Neural cell (in vitro differentiated cells): ENCODE results near the gene RIPK3. TPM values are rescaled to one million over a fixed set of nuclear protein-coding genes. Genes with fewer than 3 reads are reported as not detected.

Experiments
- H2AFZ ChIP-seq: fragments of 200-600, 300-800 bp; sonication (generic), shearing (Covaris generic); 2 replicates; pipeline ENCODE4 v1.6.0; 2014; ENCODE audit warnings: low read depth, mild to moderate bottlenecking, antibody characterized with exemption, low read length, moderate library complexity
- H3F3A ChIP-seq: fragments of 200-600 bp; shearing (Covaris generic); 2 replicates; pipeline ENCODE4 v1.6.1; 2016; ENCODE audit warnings: mild to moderate bottlenecking, moderate library complexity, mixed read lengths, antibody characterized with exemption, low read length; ENCODE audit not compliant: insufficient read depth, poor library complexity, severe bottlenecking
- H3K27ac ChIP-seq: fragments of 200-600, 300-800 bp; sonication (generic), shearing (Covaris generic); 2 replicates; pipeline ENCODE4 v1.5.1; 2014; ENCODE audit warnings: mild to moderate bottlenecking, low read length, moderate library complexity
- H3K27me3 ChIP-seq: fragments of 300-800, 200-600 bp; sonication (generic), shearing (Covaris generic); 2 replicates; pipeline ENCODE4 v1.6.0; 2014; ENCODE audit warnings: mild to moderate bottlenecking, low read depth, low read length, moderate library complexity; ENCODE audit not compliant: insufficient read depth
- H3K36me3 ChIP-seq: fragments of 300-800, 200-600 bp; sonication (generic), shearing (Covaris generic); 2 replicates; pipeline ENCODE4 v1.5.1; 2014; ENCODE audit warnings: mild to moderate bottlenecking, antibody characterized with exemption, low read length, moderate library complexity; ENCODE audit not compliant: insufficient read depth
- H3K4me2 ChIP-seq: fragments of 300-800, 200-600 bp; sonication (generic), shearing (Covaris generic); 2 replicates; pipeline ENCODE4 v1.6.0; 2014; ENCODE audit warnings: mild to moderate bottlenecking, low read length
- H3K4me3 ChIP-seq: fragments of 300-800, 200-600 bp; sonication (generic), shearing (Covaris generic); 2 replicates; pipeline ENCODE4 v1.5.1; 2014; ENCODE audit warnings: mild to moderate bottlenecking, low read length, moderate library complexity
- H3K79me2 ChIP-seq: fragments of 200-600 bp; shearing (Covaris generic); replicated peaks from 2 replicates; pipeline ENCODE4 v1.6.0; 2014; ENCODE audit warnings: mild to moderate bottlenecking, low read length, moderate library complexity; ENCODE audit not compliant: insufficient read depth
- H3K9ac ChIP-seq: fragments of 300-800, 200-600 bp; sonication (generic), shearing (Covaris generic); 2 replicates; pipeline ENCODE4 v1.6.1; 2016; ENCODE audit warnings: mild to moderate bottlenecking, low read length, mixed read lengths
- H3K9me2 ChIP-seq: fragments of 200-600 bp; shearing (Covaris generic); 2 replicates; pipeline ENCODE4 v1.6.1; 2016; ENCODE audit warnings: mild to moderate bottlenecking, low read length, mixed read lengths; ENCODE audit not compliant: insufficient read depth
- H3K9me3 ChIP-seq: fragments of 200-600, 300-800 bp; sonication (generic), shearing (Covaris generic); 2 replicates; pipeline ENCODE4 v1.6.1; 2016; ENCODE audit warnings: mild to moderate bottlenecking, mixed run types, low read length, moderate library complexity, mixed read lengths
- H4K20me1 ChIP-seq: fragments of 200-600 bp; shearing (Covaris generic); 2 replicates; pipeline ENCODE4 v1.6.1; 2016; ENCODE audit warnings: mild to moderate bottlenecking, mixed run types; ENCODE audit not compliant: insufficient read depth
- EP300 ChIP-seq: fragments of 450-650 bp; conservative IDR thresholded peaks from 2 replicates; pipeline ENCODE4 v1.6.1; 2014; ENCODE audit warnings: antibody characterized with exemption, mild to moderate bottlenecking, moderate library complexity; ENCODE audit not compliant: poor library complexity, severe bottlenecking
- EZH2 ChIP-seq: fragments of 200-600, 300-800 bp; shearing (Covaris generic), sonication (generic); IDR thresholded peaks from 2 replicates; pipeline ENCODE4 v1.6.1; 2014; ENCODE audit warnings: antibody characterized with exemption, low read length, borderline replicate concordance, mild to moderate bottlenecking; ENCODE audit not compliant: insufficient read depth, poor library complexity, severe bottlenecking
- MXI1 ChIP-seq: fragments of 450-650 bp; conservative IDR thresholded peaks from 2 replicates; pipeline ENCODE4 v1.6.1; 2014; ENCODE audit warnings: antibody characterized with exemption, mild to moderate bottlenecking; ENCODE audit not compliant: poor library complexity, severe bottlenecking
- POLR2AphosphoS5 ChIP-seq: IDR thresholded peaks from 2 replicates; pipeline ENCODE4 v1.6.1; 2012
- RAD21 ChIP-seq: fragments of 450-650 bp; conservative IDR thresholded peaks from 2 replicates; pipeline ENCODE4 v1.6.1; 2014; ENCODE audit warnings: antibody characterized with exemption, mild to moderate bottlenecking, moderate library complexity
- SMC3 ChIP-seq: fragments of 450-650 bp; conservative IDR thresholded peaks from 2 replicates; pipeline ENCODE4 v1.6.1; 2014; ENCODE audit warnings: antibody characterized with exemption, mild to moderate bottlenecking, moderate library complexity; ENCODE audit not compliant: poor library complexity
- TAF1 ChIP-seq: IDR thresholded peaks from 2 replicates; pipeline ENCODE4 v1.6.1; 2012; ENCODE audit warnings: low read depth
- polyA plus RNA-seq: library from polyadenylated mRNA; depleted of rRNA; stranded (reverse); fragments of >200 nt; gene quantifications from 2 replicates; pipeline ENCODE4 v1.2.3, GENCODE V29; 2014
- TF ChIP-seq, protein P1 (sequence below): IDR thresholded peaks from 2 replicates; pipeline ENCODE4 v1.6.1; 2012; ENCODE audit warnings: borderline replicate concordance
- TF ChIP-seq, protein P2 (sequence below): fragments of 450-650 bp; IDR thresholded peaks from 2 replicates; pipeline ENCODE4 v1.5.1; 2014; ENCODE audit warnings: antibody characterized with exemption, mild to moderate bottlenecking, moderate library complexity; ENCODE audit not compliant: poor library complexity, severe bottlenecking

RIPK3 gene
- polyA plus RNA-seq, 1 donor from 2014 or later = not detected

DNA sequence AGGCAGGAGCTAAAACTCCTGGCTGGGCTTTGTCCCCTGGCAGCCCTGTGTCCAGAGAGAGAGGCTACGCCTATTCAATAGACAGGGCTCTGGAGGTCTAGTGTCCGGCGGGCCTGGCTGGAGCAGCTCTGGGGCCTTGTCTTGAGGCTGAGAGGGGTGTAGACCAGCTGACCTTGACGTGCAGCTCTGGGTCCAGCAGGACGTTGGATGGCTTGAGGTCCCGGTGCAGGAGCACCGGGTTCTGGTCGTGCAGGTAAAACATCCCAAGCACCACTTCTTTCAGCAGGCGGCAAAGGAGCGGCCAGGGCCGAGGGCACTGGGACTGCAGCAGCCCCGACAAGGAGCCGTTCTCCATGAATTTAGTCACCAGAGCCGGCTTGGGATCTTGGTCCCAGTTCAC, 948 bp downstream of the RIPK3 start:
- H4K20me1 ChIP-seq = no peaks in the 10 kb centered on the region
- no peaks in the 10 kb centered on the region for H3F3A ChIP-seq
- H3K27me3 ChIP-seq = peaks cover 79% of the 10 kb centered on the region
- no peak overlapping the region for H3K9ac ChIP-seq
- TF ChIP-seq POLR2AphosphoS5 (no peak), RAD21 (no peak), TAF1 (no peak), SMC3 (no peak), MXI1 (no peak)
- TF ChIP-seq, protein P1, sequence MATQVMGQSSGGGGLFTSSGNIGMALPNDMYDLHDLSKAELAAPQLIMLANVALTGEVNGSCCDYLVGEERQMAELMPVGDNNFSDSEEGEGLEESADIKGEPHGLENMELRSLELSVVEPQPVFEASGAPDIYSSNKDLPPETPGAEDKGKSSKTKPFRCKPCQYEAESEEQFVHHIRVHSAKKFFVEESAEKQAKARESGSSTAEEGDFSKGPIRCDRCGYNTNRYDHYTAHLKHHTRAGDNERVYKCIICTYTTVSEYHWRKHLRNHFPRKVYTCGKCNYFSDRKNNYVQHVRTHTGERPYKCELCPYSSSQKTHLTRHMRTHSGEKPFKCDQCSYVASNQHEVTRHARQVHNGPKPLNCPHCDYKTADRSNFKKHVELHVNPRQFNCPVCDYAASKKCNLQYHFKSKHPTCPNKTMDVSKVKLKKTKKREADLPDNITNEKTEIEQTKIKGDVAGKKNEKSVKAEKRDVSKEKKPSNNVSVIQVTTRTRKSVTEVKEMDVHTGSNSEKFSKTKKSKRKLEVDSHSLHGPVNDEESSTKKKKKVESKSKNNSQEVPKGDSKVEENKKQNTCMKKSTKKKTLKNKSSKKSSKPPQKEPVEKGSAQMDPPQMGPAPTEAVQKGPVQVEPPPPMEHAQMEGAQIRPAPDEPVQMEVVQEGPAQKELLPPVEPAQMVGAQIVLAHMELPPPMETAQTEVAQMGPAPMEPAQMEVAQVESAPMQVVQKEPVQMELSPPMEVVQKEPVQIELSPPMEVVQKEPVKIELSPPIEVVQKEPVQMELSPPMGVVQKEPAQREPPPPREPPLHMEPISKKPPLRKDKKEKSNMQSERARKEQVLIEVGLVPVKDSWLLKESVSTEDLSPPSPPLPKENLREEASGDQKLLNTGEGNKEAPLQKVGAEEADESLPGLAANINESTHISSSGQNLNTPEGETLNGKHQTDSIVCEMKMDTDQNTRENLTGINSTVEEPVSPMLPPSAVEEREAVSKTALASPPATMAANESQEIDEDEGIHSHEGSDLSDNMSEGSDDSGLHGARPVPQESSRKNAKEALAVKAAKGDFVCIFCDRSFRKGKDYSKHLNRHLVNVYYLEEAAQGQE = no peak
- TF ChIP-seq, protein P2, sequence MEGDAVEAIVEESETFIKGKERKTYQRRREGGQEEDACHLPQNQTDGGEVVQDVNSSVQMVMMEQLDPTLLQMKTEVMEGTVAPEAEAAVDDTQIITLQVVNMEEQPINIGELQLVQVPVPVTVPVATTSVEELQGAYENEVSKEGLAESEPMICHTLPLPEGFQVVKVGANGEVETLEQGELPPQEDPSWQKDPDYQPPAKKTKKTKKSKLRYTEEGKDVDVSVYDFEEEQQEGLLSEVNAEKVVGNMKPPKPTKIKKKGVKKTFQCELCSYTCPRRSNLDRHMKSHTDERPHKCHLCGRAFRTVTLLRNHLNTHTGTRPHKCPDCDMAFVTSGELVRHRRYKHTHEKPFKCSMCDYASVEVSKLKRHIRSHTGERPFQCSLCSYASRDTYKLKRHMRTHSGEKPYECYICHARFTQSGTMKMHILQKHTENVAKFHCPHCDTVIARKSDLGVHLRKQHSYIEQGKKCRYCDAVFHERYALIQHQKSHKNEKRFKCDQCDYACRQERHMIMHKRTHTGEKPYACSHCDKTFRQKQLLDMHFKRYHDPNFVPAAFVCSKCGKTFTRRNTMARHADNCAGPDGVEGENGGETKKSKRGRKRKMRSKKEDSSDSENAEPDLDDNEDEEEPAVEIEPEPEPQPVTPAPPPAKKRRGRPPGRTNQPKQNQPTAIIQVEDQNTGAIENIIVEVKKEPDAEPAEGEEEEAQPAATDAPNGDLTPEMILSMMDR = no peak
- no peak overlapping the region for H2AFZ ChIP-seq
- H3K4me2 ChIP-seq = no peak overlapping the region
- H3K9me2 ChIP-seq = no peaks in the 10 kb centered on the region
- no peaks in the 10 kb centered on the region for H3K36me3 ChIP-seq
- H3K79me2 ChIP-seq = no peaks in the 10 kb centered on the region
- no peak overlapping the region for H3K27ac ChIP-seq
- H3K9me3 ChIP-seq = no peaks in the 10 kb centered on the region
- H3K4me3 ChIP-seq = no peak overlapping the region

DNA sequence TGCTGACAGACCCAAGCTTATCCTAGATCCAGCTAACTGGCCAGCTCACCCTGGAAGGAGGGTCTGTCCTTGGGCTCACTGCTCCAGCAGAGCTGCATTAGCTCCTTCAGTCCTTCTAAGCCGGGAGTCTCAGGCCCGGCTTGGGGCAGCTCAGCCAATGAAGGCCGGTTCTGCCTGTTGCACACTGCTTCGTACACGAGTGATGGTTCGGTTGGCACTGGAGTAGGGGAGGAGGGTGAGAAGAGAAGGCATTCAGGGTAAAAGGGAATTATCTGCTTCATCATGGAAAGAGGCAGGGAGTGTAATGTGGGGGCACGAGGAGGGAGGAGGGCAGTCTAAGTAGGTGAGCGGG, 2.0 kb downstream of the RIPK3 start:
- H3K36me3 ChIP-seq = no peaks in the 10 kb centered on the region

More for the DNA sequence above, 2.0 kb downstream of the RIPK3 start:
- Histone ChIP-seq H3K9me2 (no peaks in the 10 kb centered on the region), H2AFZ (no peak overlapping the region), H3K9me3 (no peaks in the 10 kb centered on the region), H3F3A (no peaks in the 10 kb centered on the region), H3K79me2 (no peaks in the 10 kb centered on the region), H3K4me2 (no peak overlapping the region), H3K9ac (no peak overlapping the region), H3K27ac (no peak overlapping the region), H3K4me3 (no peak overlapping the region), H4K20me1 (no peaks in the 10 kb centered on the region), H3K27me3 (peaks cover 90% of the 10 kb centered on the region)
- TF ChIP-seq EP300 = no peak
- TF ChIP-seq POLR2AphosphoS5 = no peak
- TF ChIP-seq SMC3 = no peak
- no peak for TF ChIP-seq MXI1
- TF ChIP-seq EZH2 = no peak
- no peak for TF ChIP-seq TAF1
- TF ChIP-seq, protein P1 = no peak
- TF ChIP-seq RAD21 = no peak
- TF ChIP-seq, protein P2 = no peak
